MM.1S (cell line): Measurements from ENCODE around the gene NDUFAF3.

Experiments
- DNase-seq: peaks from one replicate; pipeline ENCODE4 v3.0.0-alpha.2; 2015
- H2AFZ ChIP-seq: fragments of 300-600 bp; sonication (generic); 2 replicates; pipeline ENCODE4 v1.6.0; 2016; ENCODE audit warnings: antibody characterized with exemption, low read length
- H3F3A ChIP-seq: fragments of 300-600 bp; sonication (generic); 2 replicates; pipeline ENCODE4 v1.6.1; 2016; ENCODE audit warnings: mild to moderate bottlenecking, antibody characterized with exemption, low read length, moderate library complexity, mixed read lengths; ENCODE audit not compliant: insufficient read depth
- H3K27ac ChIP-seq: fragments of 300-600 bp; sonication (generic); 2 replicates; pipeline ENCODE4 v1.5.1; 2016; ENCODE audit warnings: mild to moderate bottlenecking, low read length
- H3K27me3 ChIP-seq: fragments of 300-600 bp; sonication (generic); replicated peaks from 2 replicates; pipeline ENCODE4 v1.6.0; 2016; ENCODE audit warnings: low read length; ENCODE audit not compliant: insufficient read depth
- H3K36me3 ChIP-seq: fragments of 300-600 bp; sonication (generic); replicated peaks from 2 replicates; pipeline ENCODE4 v1.6.1; 2016; ENCODE audit warnings: mild to moderate bottlenecking, low read length, mixed read lengths; ENCODE audit not compliant: insufficient read depth
- H3K4me1 ChIP-seq: fragments of 300-600 bp; sonication (generic); 2 replicates; pipeline ENCODE4 v1.6.1; 2016; ENCODE audit warnings: low read length, mixed read lengths
- H3K4me2 ChIP-seq: fragments of 300-600 bp; sonication (generic); 2 replicates; pipeline ENCODE4 v1.6.0; 2016; ENCODE audit warnings: low read depth, low read length
- H3K4me3 ChIP-seq: fragments of 300-600 bp; sonication (generic); 2 replicates; pipeline ENCODE4 v1.5.1; 2016; ENCODE audit warnings: low read length, mixed read lengths
- H3K79me2 ChIP-seq: fragments of 300-600 bp; sonication (generic); 2 replicates; pipeline ENCODE4 v1.6.1; 2016; ENCODE audit warnings: mixed run types, low read length, mixed read lengths
- H3K9ac ChIP-seq: fragments of 300-600 bp; sonication (generic); 2 replicates; pipeline ENCODE4 v1.6.1; 2016; ENCODE audit warnings: low read length, mixed read lengths
- H3K9me2 ChIP-seq: fragments of 300-600 bp; sonication (generic); replicated peaks from 2 replicates; pipeline ENCODE4 v1.6.1; 2016; ENCODE audit warnings: mild to moderate bottlenecking, low read length, mixed read lengths; ENCODE audit not compliant: insufficient read depth
- H3K9me3 ChIP-seq: fragments of 300-600 bp; sonication (generic); replicated peaks from 2 replicates; pipeline ENCODE4 v1.6.1; 2016; ENCODE audit warnings: mild to moderate bottlenecking, low read length, mixed read lengths; ENCODE audit not compliant: insufficient read depth
- H4K20me1 ChIP-seq: fragments of 300-600 bp; sonication (generic); 2 replicates; pipeline ENCODE4 v1.6.1; 2016; ENCODE audit warnings: mild to moderate bottlenecking, low read length, moderate library complexity, mixed read lengths; ENCODE audit not compliant: insufficient read depth
- CTCF ChIP-seq: fragments of 300-600 bp; sonication (generic); IDR thresholded peaks from 2 replicates; pipeline ENCODE4 v1.5.1; 2016; ENCODE audit warnings: antibody characterized with exemption, low read length, mixed read lengths
- EZH2 ChIP-seq: fragments of 300-600 bp; sonication (generic); optimal IDR thresholded peaks from 2 replicates; pipeline ENCODE3; 2017; ENCODE audit warnings: low read depth, mild to moderate bottlenecking, antibody characterized with exemption, low read length, mixed read lengths
- EZH2phosphoT487 ChIP-seq: fragments of 300-600 bp; sonication (generic); IDR thresholded peaks from 2 replicates; pipeline ENCODE4 v1.6.1; 2018; ENCODE audit warnings: antibody characterized with exemption, low read length

NDUFAF3 gene

GRCh38 chr3:48983096-48983495, 38.8 kb upstream of the NDUFAF3 start:
- peaks cover 4% of the 10 kb centered on the region for H3K36me3 ChIP-seq
- H3K4me2 ChIP-seq, result no peak overlapping the region

GRCh38 chr3:48984663-48985062, 37.3 kb upstream of the NDUFAF3 start:
- Histone ChIP-seq H4K20me1 (no peaks in the 10 kb centered on the region), H3K4me2 (no peak overlapping the region), H3K27me3 (no peaks in the 10 kb centered on the region), H3K9me3 (no peaks in the 10 kb centered on the region), H3K36me3 (peaks cover 4% of the 10 kb centered on the region), H2AFZ (no peak overlapping the region), H3K79me2 (peaks cover 7% of the 10 kb centered on the region), H3F3A (peaks cover 3% of the 10 kb centered on the region; the same call in 1 of the 2 replicates), H3K4me3 (no peak overlapping the region), H3K27ac (no peak overlapping the region), H3K9me2 (no peaks in the 10 kb centered on the region), H3K9ac (no peak overlapping the region), H3K4me1 (peaks cover 6% of the 10 kb centered on the region; the same call in 1 of the 2 replicates)
- DNase-seq, result no peak
- TF ChIP-seq EZH2phosphoT487 (no peak), EZH2 (no peak), CTCF (no peak)

More at GRCh38 chr3:48983096-48983495, 38.8 kb upstream of the NDUFAF3 start:
- no peak overlapping the region for H3K4me3 ChIP-seq
- H3K27me3 ChIP-seq, result no peaks in the 10 kb centered on the region
- H3F3A ChIP-seq, result peaks cover 2% of the 10 kb centered on the region; the same call in 1 of the 2 replicates
- H3K4me1 ChIP-seq, result no peaks in the 10 kb centered on the region
- TF ChIP-seq EZH2 (no peak), EZH2phosphoT487 (no peak), CTCF (no peak)
- DNase-seq, result no peak
- no peaks in the 10 kb centered on the region; the same call in 1 of the 2 replicates for H3K79me2 ChIP-seq
- no peak overlapping the region for H3K9ac ChIP-seq
- no peak overlapping the region for H3K27ac ChIP-seq
- no peaks in the 10 kb centered on the region for H4K20me1 ChIP-seq
- no peak overlapping the region for H2AFZ ChIP-seq
- H3K9me3 ChIP-seq, result no peaks in the 10 kb centered on the region
- H3K9me2 ChIP-seq, result no peaks in the 10 kb centered on the region

- peaks cover 15% of the 10 kb centered on the region for H3K79me2 ChIP-seq
- peaks cover 6% of the 10 kb centered on the region; the same call in 1 of the 2 replicates for H3K4me1 ChIP-seq
- H3K9ac ChIP-seq, result no peak overlapping the region
- peaks cover 4% of the 10 kb centered on the region for H3K36me3 ChIP-seq
- H3K9me2 ChIP-seq, result no peaks in the 10 kb centered on the region
- H2AFZ ChIP-seq, result no peak overlapping the region
- no peaks in the 10 kb centered on the region for H4K20me1 ChIP-seq
- H3K4me3 ChIP-seq, result no peak overlapping the region
- no peak overlapping the region for H3K27ac ChIP-seq
- H3F3A ChIP-seq, result peaks cover 3% of the 10 kb centered on the region; the same call in 1 of the 2 replicates
- DNase-seq, result no peak
- no peak for TF ChIP-seq EZH2phosphoT487
- TF ChIP-seq EZH2, result no peak
- TF ChIP-seq CTCF, result no peak
- no peak overlapping the region for H3K4me2 ChIP-seq
- H3K27me3 ChIP-seq, result no peaks in the 10 kb centered on the region
- no peaks in the 10 kb centered on the region for H3K9me3 ChIP-seq
Measured at GRCh38 chr3:48985831-48986376, 36.0 kb upstream of the NDUFAF3 start.
